Epidermal melanocyte (primary cell): ENCODE results near the gene GTPBP1.

ENCODE experiments used
- DNase-seq: peaks from one replicate; pipeline ENCODE4 v3.0.0; 2011; ENCODE audit warnings: low spot score; ENCODE audit not compliant: insufficient read length

GTPBP1 gene

DNA sequence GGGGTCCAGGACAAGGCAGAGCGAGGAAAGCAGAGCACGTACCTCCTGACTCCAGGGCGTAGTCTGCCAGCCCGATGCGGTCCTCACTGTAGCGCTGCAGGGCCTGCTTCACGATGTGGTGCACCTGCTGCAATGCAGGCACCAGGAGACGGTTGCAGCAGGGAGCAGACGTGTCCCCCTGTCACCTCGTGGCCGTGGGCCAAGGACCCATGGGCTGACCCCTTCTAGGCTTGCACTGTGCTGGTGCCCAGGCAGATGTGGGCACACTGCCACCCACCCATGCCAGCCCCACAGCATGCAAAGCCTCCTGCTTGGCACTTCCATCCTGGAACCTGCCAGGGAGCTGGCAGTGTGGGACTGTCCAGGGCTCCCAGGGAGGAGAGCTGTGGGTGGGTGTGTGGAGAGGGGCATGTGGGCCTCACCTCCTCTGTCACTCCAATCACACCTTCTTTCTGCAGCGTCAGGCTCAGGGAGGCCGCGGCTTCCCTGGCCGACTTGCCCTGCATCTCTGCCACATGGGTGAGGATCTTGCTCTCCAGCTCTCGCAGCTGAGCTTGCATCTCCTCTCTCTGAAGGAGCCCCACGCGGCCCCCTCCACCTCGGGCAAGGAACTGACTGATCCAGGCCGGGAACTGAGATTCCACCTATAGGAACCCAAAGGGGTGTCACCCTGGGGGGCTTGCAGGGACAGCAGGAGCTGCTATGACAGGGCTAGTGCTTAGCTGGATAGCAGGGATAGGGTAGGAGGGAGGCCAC is 33.7 kb downstream of the GTPBP1 start:
- DNase-seq, result no peak

- DNase-seq, result no peak
Observed at GRCh38 chr22:38740116-38740723, 34.5 kb downstream of the GTPBP1 start.

DNA sequence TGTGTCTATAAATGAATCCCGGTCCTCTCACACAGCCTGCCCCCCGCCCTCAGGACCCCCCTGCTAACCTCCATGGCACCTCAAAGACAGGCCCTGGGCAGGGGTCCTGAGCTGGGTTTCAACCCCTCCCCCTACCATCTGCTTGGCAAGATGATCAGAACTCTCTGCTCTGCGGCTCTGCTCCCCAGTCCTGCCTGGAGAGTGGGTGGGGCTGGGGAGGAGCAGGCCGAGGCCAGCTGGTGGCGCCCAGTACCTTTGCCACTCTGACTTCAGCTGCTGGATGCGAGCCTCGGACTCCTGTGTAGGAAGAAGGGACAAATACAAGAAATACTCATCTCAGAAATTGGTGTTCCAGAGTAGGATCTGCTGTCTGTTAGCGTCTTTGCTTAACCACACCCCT is 35.0 kb downstream of the GTPBP1 start:
- DNase-seq, result no peak

GRCh38 chr22:38741166-38741565 is 35.4 kb downstream of the GTPBP1 start:
- DNase-seq, result no peak

DNA sequence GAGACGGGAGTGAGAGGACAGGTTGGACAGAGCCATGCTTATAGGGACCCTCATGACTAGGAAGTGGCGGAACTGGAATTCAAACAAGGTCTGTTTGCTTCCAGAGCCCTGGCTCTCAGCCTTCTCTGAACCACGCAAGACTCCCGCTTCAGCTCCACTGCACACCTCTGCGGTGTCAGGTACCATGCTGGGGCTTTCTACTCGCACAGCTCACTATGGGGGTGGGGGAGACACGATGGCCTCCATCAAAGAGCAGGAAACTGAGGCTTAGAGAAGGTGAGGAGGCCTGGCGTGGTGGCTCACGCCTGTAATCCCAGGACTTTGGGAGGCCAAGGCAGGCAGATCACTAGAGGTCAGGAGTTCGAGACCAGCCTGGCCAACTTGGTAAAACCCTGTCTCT is 35.8 kb downstream of the GTPBP1 start:
- no peak for DNase-seq

DNA sequence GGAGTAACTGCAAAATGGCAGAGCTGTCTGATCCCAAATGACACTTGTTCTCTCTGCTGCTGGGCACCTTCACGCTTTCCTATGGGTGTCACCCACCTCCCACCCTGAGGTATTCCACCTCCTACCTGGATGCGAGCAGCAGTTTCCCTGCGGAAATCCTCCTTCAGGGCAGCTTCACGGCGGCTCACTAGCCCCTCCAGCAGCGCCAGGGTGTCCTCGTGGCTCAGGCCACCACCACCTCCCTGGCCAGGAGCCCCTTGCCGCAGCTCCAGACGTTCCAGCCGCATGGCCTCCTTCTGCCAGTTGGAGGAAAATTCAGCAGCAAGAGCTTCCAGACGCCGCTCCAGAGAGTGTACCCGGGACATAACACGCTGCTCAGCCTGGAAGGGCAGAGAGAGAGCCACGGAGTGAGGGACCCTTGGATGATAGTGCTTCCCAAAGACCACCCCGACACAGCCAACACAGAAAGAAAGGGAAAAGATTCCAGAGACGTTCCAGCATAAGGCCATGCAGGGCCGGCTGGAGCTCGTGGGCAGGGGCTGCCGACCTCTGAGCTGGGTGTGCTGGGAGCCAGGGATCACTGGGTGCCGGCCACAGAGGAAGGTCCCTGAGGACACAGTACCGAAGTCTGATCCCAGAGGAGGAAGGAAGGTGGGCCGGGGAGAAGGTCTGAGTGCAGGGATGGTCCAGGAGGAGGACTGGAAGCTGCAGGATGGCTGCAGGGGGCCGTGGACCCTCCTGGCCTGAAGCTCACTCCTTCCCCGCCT is 36.6 kb downstream of the GTPBP1 start:
- no peak for DNase-seq

GRCh38 chr22:38744981-38745380 is 39.2 kb downstream of the GTPBP1 start:
- no peak for DNase-seq

DNA sequence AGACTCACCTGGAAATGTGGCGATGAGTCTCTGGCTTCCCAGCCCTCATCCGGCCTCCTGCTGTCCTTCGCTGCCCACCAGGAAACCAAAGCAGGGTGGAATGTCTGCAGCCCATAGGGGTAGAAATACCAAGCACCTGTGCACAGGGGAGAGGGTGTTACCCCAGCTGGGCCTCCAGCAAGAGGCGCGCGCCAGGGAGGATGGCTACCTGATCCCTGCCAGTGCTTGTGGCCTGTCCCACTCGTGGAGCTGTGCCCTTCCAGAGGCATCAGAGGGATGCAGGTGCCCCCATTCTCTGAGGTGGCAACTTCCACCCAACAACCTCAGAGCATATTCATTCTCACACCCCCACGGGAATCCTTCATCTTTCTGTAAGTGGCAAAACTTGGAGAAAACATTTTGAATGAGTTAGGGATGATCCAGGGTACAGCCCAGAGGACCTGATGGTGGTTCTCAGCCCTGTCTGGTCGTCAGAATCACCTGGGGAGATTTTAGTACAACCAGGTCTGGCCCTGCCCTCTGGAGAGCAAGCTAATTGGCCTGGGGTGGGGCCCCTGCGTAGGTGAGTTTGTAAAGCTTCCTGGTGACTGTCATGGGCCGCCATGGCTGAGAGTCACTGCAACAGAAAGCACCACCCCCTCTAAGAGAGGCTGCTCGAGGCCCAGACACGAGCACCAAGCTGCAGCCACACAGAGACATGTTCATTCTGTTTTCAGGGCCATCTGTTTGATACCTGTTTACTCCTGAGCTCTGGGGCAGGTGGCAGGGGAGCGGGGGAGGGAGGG is 40.1 kb downstream of the GTPBP1 start:
- no peak for DNase-seq

DNA sequence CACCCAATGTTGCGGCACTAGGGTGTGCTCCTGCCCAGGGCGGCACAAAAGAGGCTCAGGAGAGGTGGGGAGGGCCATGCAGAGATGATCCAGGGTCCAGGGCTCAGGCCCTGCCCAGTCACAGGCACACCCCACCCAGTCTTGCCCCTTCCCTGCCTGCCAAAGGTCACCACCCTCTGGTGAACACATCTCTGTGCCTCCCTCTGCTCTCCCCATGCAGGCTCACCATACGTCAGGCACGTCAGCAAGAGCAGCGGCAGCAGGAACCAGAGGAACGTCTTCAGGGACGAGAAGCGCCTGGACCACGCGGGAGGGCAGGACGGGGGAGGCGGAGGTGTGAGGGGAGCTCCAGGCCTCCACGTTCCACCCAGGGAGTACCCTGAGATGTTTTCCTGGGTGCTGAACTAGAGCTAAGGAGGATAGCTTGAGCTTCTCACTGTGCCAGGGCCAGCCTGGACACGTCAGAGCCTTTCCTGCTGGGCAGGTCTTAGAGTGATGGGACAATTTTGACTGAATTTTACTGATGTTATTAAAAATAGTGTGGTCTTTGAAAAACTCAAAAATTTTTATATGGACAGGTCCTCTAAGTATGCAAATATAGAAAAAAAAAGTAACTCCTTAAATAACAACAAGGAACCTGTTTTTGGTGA is 42.9 kb downstream of the GTPBP1 start:
- DNase-seq, result no peak

DNA sequence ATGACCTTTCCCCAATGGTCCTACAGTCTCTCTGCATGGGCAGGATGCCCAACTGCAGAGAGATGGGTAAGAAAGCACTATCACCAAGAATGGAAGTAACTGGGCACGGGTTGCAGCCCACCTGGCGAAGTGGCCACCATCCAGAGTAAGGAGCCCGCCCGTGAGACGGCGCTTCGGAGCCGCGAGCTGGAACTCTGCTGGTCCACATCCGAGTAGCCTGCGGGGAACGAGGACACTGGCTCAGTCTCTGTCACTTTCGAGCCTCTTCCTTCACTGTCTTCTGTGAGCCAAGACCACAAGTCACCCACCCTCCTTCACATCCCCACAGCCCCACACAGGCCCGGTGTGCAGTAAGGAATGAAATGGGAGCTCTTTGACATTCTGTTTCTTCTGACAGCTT is 44.4 kb downstream of the GTPBP1 start:
- no peak for DNase-seq

DNA sequence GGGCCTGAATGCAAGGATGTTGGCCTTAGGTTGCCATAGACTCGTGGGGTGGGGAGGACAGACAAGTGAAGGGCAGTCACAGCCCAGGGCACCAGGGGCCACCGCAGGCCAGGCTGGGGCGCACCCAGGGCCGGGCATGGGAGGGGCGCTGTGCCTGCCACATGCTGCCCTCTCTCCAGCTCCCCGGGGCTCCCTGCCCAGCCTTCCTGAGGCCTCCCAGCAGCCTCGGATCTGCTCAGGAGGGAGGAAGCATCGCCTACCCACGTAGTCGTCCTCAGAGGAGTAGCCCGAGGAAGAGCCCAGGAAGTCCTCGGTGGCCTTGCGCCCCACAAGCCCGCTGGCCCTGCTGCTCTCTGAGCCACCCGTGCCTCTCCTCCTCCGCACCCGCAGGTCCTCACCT is 44.9 kb downstream of the GTPBP1 start:
- DNase-seq, result no peak

DNA sequence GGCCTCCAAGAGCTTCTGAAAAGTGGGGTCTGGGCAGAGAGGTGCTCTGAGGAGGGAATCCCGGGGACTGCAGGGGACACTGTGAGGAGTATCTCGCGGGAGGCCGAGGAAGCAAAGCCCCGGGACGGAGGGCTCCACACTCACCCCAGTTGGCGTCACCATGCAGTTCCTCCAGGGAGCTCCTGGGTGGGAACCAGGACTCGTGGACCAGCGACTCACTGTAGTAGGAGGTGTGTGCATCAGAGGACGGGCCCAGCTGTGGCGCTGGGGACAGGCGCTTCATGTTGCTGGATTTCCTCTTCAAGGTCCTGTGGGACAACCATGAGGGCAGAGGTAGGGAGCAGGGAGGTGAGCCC is 45.3 kb downstream of the GTPBP1 start:
- no peak for DNase-seq

DNA sequence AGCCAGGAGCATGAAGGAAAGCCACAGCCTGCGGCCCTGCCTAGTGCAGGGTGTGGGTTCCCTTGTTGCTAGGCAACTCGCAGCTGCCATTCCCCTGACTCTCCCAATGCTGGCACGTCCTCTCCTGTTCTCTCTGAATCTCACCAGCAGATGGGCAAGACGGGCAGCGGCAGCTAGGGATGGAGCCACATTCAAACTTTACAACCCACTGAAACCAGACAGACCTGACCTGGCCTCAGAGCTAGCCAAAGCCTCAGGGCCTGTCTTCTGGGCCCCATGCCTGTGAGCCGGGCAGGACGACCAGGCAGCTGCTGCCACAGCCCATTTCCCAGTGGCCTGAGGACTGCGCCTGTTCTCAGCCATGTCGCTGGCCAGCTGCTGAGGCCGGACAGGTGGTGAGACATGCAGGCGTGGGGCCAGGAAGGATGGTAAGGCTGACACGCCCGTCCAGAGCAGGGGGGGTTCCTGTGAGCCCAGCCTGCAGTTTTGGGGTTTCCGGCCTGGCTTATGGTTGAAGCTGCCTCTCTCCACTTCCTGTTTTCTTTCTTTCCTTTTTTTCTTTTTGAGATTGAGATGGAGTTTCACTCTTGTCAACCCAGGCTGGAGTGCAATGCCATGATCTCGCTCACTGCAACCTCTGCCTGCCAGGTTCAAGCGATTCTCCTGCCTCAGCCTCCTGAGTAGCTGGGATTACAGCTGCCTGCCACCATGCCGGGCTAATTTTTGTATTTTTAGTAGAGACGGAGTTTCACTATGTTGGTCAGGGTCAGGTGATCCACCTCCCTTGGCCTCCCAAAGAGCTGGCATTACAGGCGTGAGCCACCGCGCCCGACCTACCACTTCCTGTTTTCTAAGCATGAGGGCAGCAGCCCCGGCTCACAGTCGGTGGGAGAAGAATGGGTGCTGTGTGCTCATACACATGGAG is 45.9 kb downstream of the GTPBP1 start:
- no peak for DNase-seq

DNA sequence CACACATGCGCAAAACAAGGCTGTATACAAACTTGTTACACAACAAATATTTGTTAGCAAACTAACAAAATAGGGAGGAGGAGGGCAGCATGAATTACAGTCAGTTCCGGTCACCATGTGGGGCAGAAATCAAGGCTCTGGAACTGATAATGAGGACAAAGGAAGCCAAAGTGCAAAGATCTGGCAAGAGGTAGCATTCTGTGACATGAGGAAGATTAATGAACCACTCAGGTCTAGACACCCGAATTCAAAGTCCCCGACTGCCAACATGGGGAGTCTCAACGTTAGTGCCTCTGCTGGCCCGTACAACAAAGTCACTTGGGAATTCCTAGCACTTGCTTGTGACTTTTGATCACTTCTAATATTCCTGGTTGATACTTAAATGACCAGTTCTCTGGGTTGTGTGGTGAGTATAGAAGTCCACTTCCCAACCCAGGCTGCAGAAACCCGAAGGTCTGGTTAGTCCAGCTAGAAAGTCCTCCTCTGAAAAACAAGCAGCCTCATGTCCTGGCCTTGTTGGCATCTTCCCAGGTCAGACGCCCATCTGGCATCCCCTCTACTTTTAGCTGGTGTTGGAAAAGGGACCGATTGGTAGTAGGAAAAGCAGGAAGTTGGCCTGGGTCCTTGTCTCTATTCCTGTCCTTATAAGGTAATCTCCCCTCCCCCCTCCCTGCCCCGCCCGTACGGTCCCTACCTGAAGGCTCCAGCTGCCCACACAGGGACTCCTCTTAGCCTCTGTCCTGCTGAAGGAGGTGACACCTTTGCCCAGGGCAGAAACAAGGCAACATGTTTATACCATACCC is 48.4 kb downstream of the GTPBP1 start:
- no peak for DNase-seq

GRCh38 chr22:38754751-38755154 is 49.0 kb downstream of the GTPBP1 start:
- DNase-seq, result no peak

DNA sequence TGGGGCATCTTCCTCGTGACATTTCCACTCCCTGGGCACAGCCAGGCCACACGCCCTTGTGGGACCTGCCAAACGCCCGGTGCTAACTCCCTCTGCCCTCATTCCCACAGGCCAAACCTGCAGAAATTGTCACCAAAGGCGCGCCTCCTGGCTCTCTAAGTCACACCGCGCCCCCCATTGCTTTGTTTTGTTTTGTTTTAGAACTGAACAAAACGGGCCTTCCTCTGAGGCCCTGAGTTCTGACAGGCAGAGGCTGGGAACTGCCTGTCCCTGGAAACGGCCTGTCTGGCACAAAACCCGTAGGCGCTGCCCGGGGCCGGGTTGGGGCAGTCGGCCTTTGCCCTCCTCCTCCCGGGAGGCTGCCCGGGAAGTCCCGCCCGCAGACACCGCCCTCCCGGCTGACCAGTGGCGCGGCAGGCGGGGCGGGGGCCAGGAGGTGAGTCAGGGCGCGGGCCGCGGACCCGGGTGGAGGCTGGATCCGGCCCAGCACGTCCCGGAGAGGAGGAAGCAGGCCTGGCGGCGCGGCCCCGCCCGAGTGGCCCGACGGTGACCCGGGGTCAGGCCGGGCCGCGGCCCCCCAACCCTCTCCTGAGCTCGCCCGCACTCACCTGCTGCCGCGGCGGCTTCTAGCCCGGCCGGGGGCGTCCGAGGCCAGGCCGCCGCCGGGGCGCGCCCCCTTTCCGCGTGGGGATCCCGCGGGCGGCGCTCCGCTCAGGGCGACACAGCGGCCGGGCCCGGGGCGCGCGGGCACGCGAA is 49.6 kb downstream of the GTPBP1 start:
- peak; percentile 88 for DNase-seq

GRCh38 chr22:38755911-38756532 is 50.3 kb downstream of the GTPBP1 start, which contains the start of gene SUN2:
TSS of gene SUN2 (minus strand) at chr22:38755998. CDS start at chr22:38752628, 3,370 bp downstream.
- DNase-seq, result peak; percentile 99
